PC-3 (cell line): ENCODE data around the gene RPL10A. TPM values are rescaled to one million over a fixed set of nuclear protein-coding genes. Genes with fewer than 3 reads are reported as not detected.

Experiments
- ATAC-seq: fragments of 200-7000 bp; cut with Tn5 transposase; 2 replicates; pipeline ENCODE4 v1.9.1; 2020; ENCODE audit warnings: mild to moderate bottlenecking, moderate library complexity
- BruUV-seq: library from RNA; stranded (reverse); fragments of 400-500 nt; replicated peaks from 2 replicates; lab custom pipeline; 2021; lab: Mats Ljungman, UMichigan
- CTCF ChIA-PET: fragments of 300-600 bp; sonication (Branson Sonifier 250); formaldehyde crosslinking; loops from one replicate; lab custom pipeline; 2022; ENCODE audit warnings: antibody characterized with exemption; lab: Charles Lee
- POLR2A ChIA-PET: fragments of 300-600 bp; sonication (Branson Sonifier 250); formaldehyde crosslinking; loops from one replicate; lab custom pipeline; 2022; ENCODE audit warnings: antibody characterized with exemption; ENCODE audit not compliant: unreplicated experiment; lab: Charles Lee
- DNase-seq: peaks from one replicate; pipeline ENCODE4 v3.0.0-alpha.2; 2015
- H2AFZ ChIP-seq: fragments of 300-600 bp; sonication (generic); 2 replicates; pipeline ENCODE4 v1.6.0; 2016; ENCODE audit warnings: antibody characterized with exemption, low read length
- H3F3A ChIP-seq: fragments of 300-600 bp; sonication (generic); one replicate; pipeline ENCODE4 v1.6.0; 2017; ENCODE audit warnings: antibody characterized with exemption, low read length, control low read depth, mild to moderate bottlenecking; ENCODE audit not compliant: unreplicated experiment
- H3K27ac ChIP-seq: fragments of 300-600 bp; sonication (generic); 2 replicates; pipeline ENCODE4 v1.5.1; 2016; ENCODE audit warnings: mild to moderate bottlenecking, low read length
- H3K27me3 ChIP-seq: fragments of 300-600 bp; sonication (generic); 2 replicates; pipeline ENCODE4 v1.6.1; 2016; ENCODE audit warnings: low read length, mixed read lengths
- H3K36me3 ChIP-seq: fragments of 300-600 bp; sonication (generic); 2 replicates; pipeline ENCODE4 v1.6.1; 2016; ENCODE audit warnings: low read depth, mixed run types, low read length, mixed read lengths
- H3K4me1 ChIP-seq: fragments of 300-600 bp; sonication (generic); 2 replicates; pipeline ENCODE4 v1.5.1; 2016; ENCODE audit warnings: low read length; ENCODE audit not compliant: insufficient read depth
- H3K4me2 ChIP-seq: fragments of 300-600 bp; sonication (generic); 2 replicates; pipeline ENCODE4 v1.6.0; 2016; ENCODE audit warnings: low read length
- H3K4me3 ChIP-seq: fragments of 300-600 bp; sonication (generic); 2 replicates; pipeline ENCODE4 v1.5.1; 2016; ENCODE audit warnings: mild to moderate bottlenecking, low read length, mixed read lengths
- H3K79me2 ChIP-seq: fragments of 300-600 bp; sonication (generic); 2 replicates; pipeline ENCODE4 v1.6.1; 2017; ENCODE audit warnings: low read length, mixed read lengths
- H3K9ac ChIP-seq: fragments of 300-600 bp; sonication (generic); 2 replicates; pipeline ENCODE4 v1.6.0; 2016; ENCODE audit warnings: mild to moderate bottlenecking, low read length
- H3K9me2 ChIP-seq: fragments of 300-600 bp; sonication (generic); replicated peaks from 2 replicates; pipeline ENCODE4 v1.6.1; 2016; ENCODE audit warnings: mixed run types, low read length, mixed read lengths
- H3K9me3 ChIP-seq: fragments of 300-600 bp; sonication (generic); 2 replicates; pipeline ENCODE4 v1.6.1; 2016; ENCODE audit warnings: low read length, mixed read lengths
- H4K20me1 ChIP-seq: fragments of 300-600 bp; sonication (generic); 2 replicates; pipeline ENCODE4 v1.6.1; 2016; ENCODE audit warnings: low read length, mixed read lengths
- EZH2 ChIP-seq: fragments of 300-600 bp; sonication (generic); IDR thresholded peaks from one replicate; pipeline ENCODE4 v1.6.1; 2017; ENCODE audit warnings: antibody characterized with exemption, mild to moderate bottlenecking, low read length; ENCODE audit not compliant: unreplicated experiment
- EZH2phosphoT487 ChIP-seq: fragments of 300-600 bp; sonication (generic); IDR thresholded peaks from 2 replicates; pipeline ENCODE4 v1.6.1; 2018; ENCODE audit warnings: mild to moderate bottlenecking, antibody characterized with exemption, low read length, borderline replicate concordance
- intact Hi-C: fragments of 100-400 bp; cut with micrococcal nuclease; formaldehyde crosslinking; loops from 2 replicates; pipeline ENCODE4 v1.9.0; 2023
- total RNA-seq: library from RNA; depleted of rRNA; stranded (reverse); fragments of >200 nt; gene quantifications from 2 replicates; pipeline ENCODE4 v1.2.3, GENCODE V29; 2014
- TF ChIP-seq, protein P1 (sequence below): fragments of 300-600 bp; sonication (generic); conservative IDR thresholded peaks from 2 replicates; pipeline ENCODE4 v1.5.1; 2017; ENCODE audit warnings: antibody characterized with exemption, low read depth, mild to moderate bottlenecking, low read length

The RPL10A gene
- total RNA-seq, 1 experiment from 2014 or later: 1,509 TPM

DNA sequence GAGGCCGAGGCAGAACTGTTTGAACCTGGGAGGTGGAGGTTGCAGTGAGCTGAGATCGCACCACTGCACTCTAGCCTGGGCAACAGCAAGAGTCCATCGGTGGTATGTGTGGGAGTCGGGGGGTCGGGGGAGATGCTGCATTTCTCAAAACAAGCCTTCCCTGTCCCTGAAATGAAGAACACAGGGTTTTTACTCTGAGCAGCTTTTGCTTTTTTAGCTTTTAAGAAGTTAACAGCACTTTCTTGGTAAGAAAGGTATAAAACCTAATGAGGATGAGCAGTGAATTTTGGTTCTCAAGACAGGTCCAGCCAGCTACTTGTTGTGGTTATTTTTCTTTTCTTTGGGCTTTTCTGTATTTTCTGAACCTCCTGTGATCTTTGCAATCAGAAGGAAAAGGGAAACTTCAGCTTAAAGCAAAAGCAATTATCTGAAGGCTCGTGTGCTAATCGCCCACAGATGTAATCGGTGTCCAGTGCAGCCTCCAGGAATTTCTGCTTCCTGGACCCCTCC, 3.7 kb downstream of the RPL10A start:
- peaks cover 52% of the 10 kb centered on the region for H4K20me1 ChIP-seq
- H3K4me3 ChIP-seq: peak overlapping the region; percentile 82; the same call in 1 of the 2 replicates
- no peak overlapping the region for H3K9ac ChIP-seq
- H3K27me3 ChIP-seq: no peaks in the 10 kb centered on the region
- H3K4me1 ChIP-seq: peaks cover 27% of the 10 kb centered on the region
- H2AFZ ChIP-seq: no peak overlapping the region
- no peaks in the 10 kb centered on the region for H3K9me2 ChIP-seq
- BruUV-seq: no TSS peak
- peaks cover 41% of the 10 kb centered on the region for H3F3A ChIP-seq
- TF ChIP-seq, protein P1, sequence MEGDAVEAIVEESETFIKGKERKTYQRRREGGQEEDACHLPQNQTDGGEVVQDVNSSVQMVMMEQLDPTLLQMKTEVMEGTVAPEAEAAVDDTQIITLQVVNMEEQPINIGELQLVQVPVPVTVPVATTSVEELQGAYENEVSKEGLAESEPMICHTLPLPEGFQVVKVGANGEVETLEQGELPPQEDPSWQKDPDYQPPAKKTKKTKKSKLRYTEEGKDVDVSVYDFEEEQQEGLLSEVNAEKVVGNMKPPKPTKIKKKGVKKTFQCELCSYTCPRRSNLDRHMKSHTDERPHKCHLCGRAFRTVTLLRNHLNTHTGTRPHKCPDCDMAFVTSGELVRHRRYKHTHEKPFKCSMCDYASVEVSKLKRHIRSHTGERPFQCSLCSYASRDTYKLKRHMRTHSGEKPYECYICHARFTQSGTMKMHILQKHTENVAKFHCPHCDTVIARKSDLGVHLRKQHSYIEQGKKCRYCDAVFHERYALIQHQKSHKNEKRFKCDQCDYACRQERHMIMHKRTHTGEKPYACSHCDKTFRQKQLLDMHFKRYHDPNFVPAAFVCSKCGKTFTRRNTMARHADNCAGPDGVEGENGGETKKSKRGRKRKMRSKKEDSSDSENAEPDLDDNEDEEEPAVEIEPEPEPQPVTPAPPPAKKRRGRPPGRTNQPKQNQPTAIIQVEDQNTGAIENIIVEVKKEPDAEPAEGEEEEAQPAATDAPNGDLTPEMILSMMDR: no peak
- TF ChIP-seq EZH2: no peak
- no peak for TF ChIP-seq EZH2phosphoT487
- CTCF ChIA-PET: interaction anchor here (0.6 kb wide), 1 partner anchor 45 kb away, joined by 3 read pairs; no protein-coding TSS in a partner anchor
- intact Hi-C loops: no loop called here
- H3K9me3 ChIP-seq: no peaks in the 10 kb centered on the region
- DNase-seq (no peak), ATAC-seq (no peak)
- POLR2A ChIA-PET: interaction anchor here (0.5 to 0.6 kb wide), 2 partner anchors 130 to 204 kb away, joined by 3 to 6 read pairs; no protein-coding TSS in a partner anchor
- H3K36me3 ChIP-seq: peaks cover 47% of the 10 kb centered on the region
- peaks cover 45% of the 10 kb centered on the region for H3K79me2 ChIP-seq
- H3K4me2 ChIP-seq: peak overlapping the region; percentile 99
- no peak overlapping the region for H3K27ac ChIP-seq

DNA sequence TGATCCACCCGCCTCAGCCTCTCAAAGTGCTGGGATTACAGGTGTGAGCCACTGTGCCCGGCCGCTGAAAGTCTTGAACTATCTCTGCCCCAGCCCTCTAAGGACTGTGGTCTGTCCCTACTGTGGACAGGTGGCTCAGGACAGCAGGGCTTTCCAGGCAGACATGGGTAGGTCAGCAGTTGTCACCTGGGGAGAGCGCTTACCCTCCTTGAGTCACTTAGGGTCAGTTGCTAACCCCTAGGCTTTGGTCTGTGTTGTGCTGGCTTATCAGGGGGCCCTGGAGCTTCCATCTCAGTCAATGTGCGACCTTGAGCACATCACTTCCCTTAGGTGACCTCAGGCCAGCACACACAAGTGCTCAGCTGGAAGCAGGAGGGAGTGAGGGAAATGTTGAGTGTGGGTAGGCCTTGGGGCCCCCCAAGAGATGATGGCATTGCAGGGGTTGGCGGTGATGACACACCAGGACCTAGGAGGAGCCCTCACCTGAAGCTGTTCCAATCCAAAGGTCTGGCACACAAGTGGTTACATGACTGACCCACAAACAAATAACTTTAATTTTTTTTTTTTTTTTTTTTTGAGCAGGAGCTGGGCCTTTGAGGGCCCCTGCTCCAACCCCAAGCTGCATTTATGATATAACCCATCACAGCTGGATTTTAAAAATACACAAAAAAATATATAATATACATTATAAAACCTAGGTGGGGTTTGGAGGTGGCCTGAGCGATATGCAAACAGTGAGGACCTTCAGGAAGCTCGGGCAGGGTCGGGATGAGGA, 5.1 kb downstream of the RPL10A start:
- peaks cover 47% of the 10 kb centered on the region for H3K36me3 ChIP-seq
- H3K4me3 ChIP-seq: no peak overlapping the region
- H3F3A ChIP-seq: peaks cover 41% of the 10 kb centered on the region
- CTCF ChIA-PET: interaction anchor here (0.6 kb wide), 1 partner anchor 232 kb away, joined by 3 read pairs; no protein-coding TSS in a partner anchor
- no peak overlapping the region for H3K27ac ChIP-seq
- BruUV-seq: no TSS peak
- no peak overlapping the region for H2AFZ ChIP-seq
- H3K27me3 ChIP-seq: no peaks in the 10 kb centered on the region
- H3K9me3 ChIP-seq: no peaks in the 10 kb centered on the region
- intact Hi-C loops: no loop called here
- no peaks in the 10 kb centered on the region for H3K9me2 ChIP-seq
- POLR2A ChIA-PET: interaction anchor here (0.6 kb wide), 1 partner anchor 145 kb away, joined by 5 read pairs; no protein-coding TSS in a partner anchor
- ATAC-seq (no peak), DNase-seq (no peak)
- H3K79me2 ChIP-seq: peaks cover 41% of the 10 kb centered on the region
- no peak overlapping the region for H3K4me2 ChIP-seq
- peaks cover 52% of the 10 kb centered on the region for H4K20me1 ChIP-seq
- TF ChIP-seq, protein P1: no peak
- no peak for TF ChIP-seq EZH2
- TF ChIP-seq EZH2phosphoT487: no peak
- no peak overlapping the region for H3K9ac ChIP-seq
- H3K4me1 ChIP-seq: peaks cover 19% of the 10 kb centered on the region

GRCh38 chr6:35473850-35474130, 5.6 kb downstream of the RPL10A start:
- DNase-seq (no peak), ATAC-seq (no peak)
- intact Hi-C loops: no loop called here
- TF ChIP-seq, protein P1: no peak
- no peak for TF ChIP-seq EZH2phosphoT487
- no TSS peak for BruUV-seq
- Histone ChIP-seq H3K9me2 (no peaks in the 10 kb centered on the region), H3K36me3 (peaks cover 44% of the 10 kb centered on the region), H3K9me3 (no peaks in the 10 kb centered on the region), H3F3A (peaks cover 41% of the 10 kb centered on the region), H3K27ac (no peak overlapping the region), H3K27me3 (no peaks in the 10 kb centered on the region), H3K9ac (no peak overlapping the region), H3K4me2 (no peak overlapping the region), H2AFZ (no peak overlapping the region), H3K79me2 (peaks cover 36% of the 10 kb centered on the region), H4K20me1 (peaks cover 49% of the 10 kb centered on the region), H3K4me1 (peaks cover 19% of the 10 kb centered on the region), H3K4me3 (no peak overlapping the region)
- POLR2A ChIA-PET: interaction anchor here (0.6 kb wide), 1 partner anchor 146 kb away, joined by 5 read pairs; no protein-coding TSS in a partner anchor
- CTCF ChIA-PET: interaction anchor here (0.6 kb wide), 1 partner anchor 233 kb away, joined by 3 read pairs; no protein-coding TSS in a partner anchor
